K562 (cell line): Measurements from ENCODE around the gene TTYH2.

Experiments used
- CAMTA2 ChIP-seq: fragments of 250-450 bp; sonication (Bioruptor Pico); conservative IDR thresholded peaks from 2 replicates; pipeline ENCODE4 v1.5.1; 2022
- CBX5 ChIP-seq: IDR thresholded peaks from 2 replicates; pipeline ENCODE4 v1.6.1; 2014; ENCODE audit warnings: low read depth, borderline replicate concordance
- ZNF507 ChIP-seq: conservative IDR thresholded peaks from 2 replicates; pipeline ENCODE4 v1.6.1; 2017; ENCODE audit warnings: missing genetic modification characterization, missing compliant biosample characterization
- ZNF512 ChIP-seq: IDR thresholded peaks from 2 replicates; pipeline ENCODE4 v1.6.1; 2016; ENCODE audit warnings: missing genetic modification characterization, missing compliant biosample characterization
- TF ChIP-seq, protein P1 (sequence below), 2 experiments: fragments of 450-650 bp in 1 of 2; sonication (generic) in 1 of 2; formaldehyde crosslinking in 1 of 2; IDR thresholded peaks in 1 of 2; conservative IDR thresholded peaks in 1 of 2; 2 replicates each; pipeline versions ENCODE4 v1.6.1 to v1.8.1; 2016 to 2023; ENCODE audit warnings: mild to moderate bottlenecking in 2 of 2, moderate library complexity in 2 of 2, inconsistent platforms in 1 of 2, missing genetic modification reagents in 1 of 2
- TF ChIP-seq, protein P2 (sequence below): fragments of 450-650 bp; IDR thresholded peaks from 2 replicates; pipeline ENCODE4 v1.6.1; 2016
- TF ChIP-seq, protein P3 (sequence below), 2 experiments: fragments of 450-650 bp in 1 of 2; sonication (generic) in 1 of 2; formaldehyde crosslinking in 1 of 2; IDR thresholded peaks; 2 replicates each; pipeline versions ENCODE4 v1.7.1 to v1.9.0; 2016 to 2022; ENCODE audit warnings: inconsistent platforms in 1 of 2, mild to moderate bottlenecking in 1 of 2, missing genetic modification reagents in 1 of 2
- TF ChIP-seq, protein P4 (sequence below): sonication (generic); formaldehyde crosslinking; IDR thresholded peaks from 2 replicates; pipeline ENCODE4 v1.8.0; 2022; ENCODE audit warnings: mild to moderate bottlenecking, missing genetic modification reagents

- TF ChIP-seq, protein P1, sequence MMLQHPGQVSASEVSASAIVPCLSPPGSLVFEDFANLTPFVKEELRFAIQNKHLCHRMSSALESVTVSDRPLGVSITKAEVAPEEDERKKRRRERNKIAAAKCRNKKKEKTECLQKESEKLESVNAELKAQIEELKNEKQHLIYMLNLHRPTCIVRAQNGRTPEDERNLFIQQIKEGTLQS (IDR thresholded peaks at IDR 0.05), result no peak
- TF ChIP-seq, protein P1 (CRISPR knock-in tag; conservative IDR thresholded peaks at IDR 0.05), result no peak
- TF ChIP-seq, protein P2, sequence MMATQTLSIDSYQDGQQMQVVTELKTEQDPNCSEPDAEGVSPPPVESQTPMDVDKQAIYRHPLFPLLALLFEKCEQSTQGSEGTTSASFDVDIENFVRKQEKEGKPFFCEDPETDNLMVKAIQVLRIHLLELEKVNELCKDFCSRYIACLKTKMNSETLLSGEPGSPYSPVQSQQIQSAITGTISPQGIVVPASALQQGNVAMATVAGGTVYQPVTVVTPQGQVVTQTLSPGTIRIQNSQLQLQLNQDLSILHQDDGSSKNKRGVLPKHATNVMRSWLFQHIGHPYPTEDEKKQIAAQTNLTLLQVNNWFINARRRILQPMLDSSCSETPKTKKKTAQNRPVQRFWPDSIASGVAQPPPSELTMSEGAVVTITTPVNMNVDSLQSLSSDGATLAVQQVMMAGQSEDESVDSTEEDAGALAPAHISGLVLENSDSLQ, result no peak
- TF ChIP-seq, protein P3, sequence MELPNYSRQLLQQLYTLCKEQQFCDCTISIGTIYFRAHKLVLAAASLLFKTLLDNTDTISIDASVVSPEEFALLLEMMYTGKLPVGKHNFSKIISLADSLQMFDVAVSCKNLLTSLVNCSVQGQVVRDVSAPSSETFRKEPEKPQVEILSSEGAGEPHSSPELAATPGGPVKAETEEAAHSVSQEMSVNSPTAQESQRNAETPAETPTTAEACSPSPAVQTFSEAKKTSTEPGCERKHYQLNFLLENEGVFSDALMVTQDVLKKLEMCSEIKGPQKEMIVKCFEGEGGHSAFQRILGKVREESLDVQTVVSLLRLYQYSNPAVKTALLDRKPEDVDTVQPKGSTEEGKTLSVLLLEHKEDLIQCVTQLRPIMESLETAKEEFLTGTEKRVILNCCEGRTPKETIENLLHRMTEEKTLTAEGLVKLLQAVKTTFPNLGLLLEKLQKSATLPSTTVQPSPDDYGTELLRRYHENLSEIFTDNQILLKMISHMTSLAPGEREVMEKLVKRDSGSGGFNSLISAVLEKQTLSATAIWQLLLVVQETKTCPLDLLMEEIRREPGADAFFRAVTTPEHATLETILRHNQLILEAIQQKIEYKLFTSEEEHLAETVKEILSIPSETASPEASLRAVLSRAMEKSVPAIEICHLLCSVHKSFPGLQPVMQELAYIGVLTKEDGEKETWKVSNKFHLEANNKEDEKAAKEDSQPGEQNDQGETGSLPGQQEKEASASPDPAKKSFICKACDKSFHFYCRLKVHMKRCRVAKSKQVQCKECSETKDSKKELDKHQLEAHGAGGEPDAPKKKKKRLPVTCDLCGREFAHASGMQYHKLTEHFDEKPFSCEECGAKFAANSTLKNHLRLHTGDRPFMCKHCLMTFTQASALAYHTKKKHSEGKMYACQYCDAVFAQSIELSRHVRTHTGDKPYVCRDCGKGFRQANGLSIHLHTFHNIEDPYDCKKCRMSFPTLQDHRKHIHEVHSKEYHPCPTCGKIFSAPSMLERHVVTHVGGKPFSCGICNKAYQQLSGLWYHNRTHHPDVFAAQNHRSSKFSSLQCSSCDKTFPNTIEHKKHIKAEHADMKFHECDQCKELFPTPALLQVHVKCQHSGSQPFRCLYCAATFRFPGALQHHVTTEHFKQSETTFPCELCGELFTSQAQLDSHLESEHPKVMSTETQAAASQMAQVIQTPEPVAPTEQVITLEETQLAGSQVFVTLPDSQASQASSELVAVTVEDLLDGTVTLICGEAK (IDR thresholded peaks at IDR 0.05), result no peak
- TF ChIP-seq, protein P3 (CRISPR knock-in tag; IDR thresholded peaks at IDR 0.05), result no peak
- TF ChIP-seq ZNF507 (tag), result no peak
- TF ChIP-seq CBX5, result no peak
- no peak for TF ChIP-seq ZNF512
- TF ChIP-seq, protein P4, sequence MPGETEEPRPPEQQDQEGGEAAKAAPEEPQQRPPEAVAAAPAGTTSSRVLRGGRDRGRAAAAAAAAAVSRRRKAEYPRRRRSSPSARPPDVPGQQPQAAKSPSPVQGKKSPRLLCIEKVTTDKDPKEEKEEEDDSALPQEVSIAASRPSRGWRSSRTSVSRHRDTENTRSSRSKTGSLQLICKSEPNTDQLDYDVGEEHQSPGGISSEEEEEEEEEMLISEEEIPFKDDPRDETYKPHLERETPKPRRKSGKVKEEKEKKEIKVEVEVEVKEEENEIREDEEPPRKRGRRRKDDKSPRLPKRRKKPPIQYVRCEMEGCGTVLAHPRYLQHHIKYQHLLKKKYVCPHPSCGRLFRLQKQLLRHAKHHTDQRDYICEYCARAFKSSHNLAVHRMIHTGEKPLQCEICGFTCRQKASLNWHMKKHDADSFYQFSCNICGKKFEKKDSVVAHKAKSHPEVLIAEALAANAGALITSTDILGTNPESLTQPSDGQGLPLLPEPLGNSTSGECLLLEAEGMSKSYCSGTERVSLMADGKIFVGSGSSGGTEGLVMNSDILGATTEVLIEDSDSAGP, result no peak
- no peak for TF ChIP-seq CAMTA2 (CRISPR knock-in tag)
Observed at GRCh38 chr17:74164446-74165045, 48.8 kb upstream of the TTYH2 start.
